Activated CD4-positive, alpha-beta T cell treated with anti-CD3 and anti-CD28 coated beads for 48 hours (primary cell): ENCODE data around the gene NPM1.

ENCODE experiments used
- DNase-seq: peaks from one replicate; pipeline ENCODE4 v3.0.0-alpha.2; 2020

Gene NPM1

GRCh38 chr5:171454549-171454948, 66.9 kb downstream of the NPM1 start:
- DNase-seq: no peak

DNA sequence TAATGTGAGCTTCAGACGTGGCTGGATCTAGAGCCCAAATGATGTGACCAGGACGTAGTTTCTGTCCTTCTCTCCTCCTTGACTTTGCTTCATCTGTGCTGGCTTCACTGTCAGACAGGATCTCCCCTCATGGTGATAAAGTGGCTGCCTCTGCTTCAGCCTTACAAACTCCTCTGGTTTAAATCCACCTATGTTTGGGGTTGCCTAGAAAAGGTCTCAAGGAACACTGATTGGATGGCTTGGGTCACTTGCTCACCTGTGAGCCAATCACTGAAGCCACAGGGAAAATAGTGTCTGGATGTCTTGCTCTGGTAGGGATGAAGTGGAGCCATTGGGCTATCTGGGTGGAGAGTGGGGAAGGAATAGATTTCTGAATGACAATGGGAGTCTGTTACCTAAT, 67.9 kb downstream of the NPM1 start:
- DNase-seq: no peak

GRCh38 chr5:171457208-171457981, 69.7 kb downstream of the NPM1 start:
- no peak for DNase-seq

DNA sequence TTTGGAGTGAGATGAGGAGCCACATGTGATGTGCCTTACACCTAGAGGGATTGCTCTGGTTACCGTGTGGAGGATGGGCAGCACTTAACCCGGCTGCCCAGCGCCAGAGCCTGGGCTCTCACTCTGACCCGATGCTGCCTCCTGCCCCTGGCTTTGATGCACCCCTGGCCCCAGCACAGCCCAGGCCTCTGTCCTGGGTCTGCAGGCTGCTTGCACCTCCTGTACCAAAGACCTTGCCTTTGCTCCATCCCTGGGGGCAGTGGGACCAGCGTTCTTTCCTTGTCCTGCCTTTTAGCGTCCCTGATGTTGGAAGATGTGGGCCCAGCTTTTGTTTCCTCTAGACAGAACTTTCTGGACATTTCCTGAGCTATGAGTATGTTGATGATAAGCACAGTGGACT, 72.2 kb downstream of the NPM1 start:
- no peak for DNase-seq
